PC-9 (cell line): ENCODE results near the gene TAF13. TPM values are rescaled to one million over a fixed set of nuclear protein-coding genes. Genes with fewer than 3 reads are reported as not detected.

Experiments
- BruUV-seq: library from RNA; stranded (reverse); fragments of 400-500 nt; replicated peaks from 2 replicates; lab custom pipeline; 2021; lab: Mats Ljungman, UMichigan
- CTCF ChIA-PET: fragments of 300-600 bp; sonication (Branson Sonifier 250); formaldehyde crosslinking; loops from one replicate; lab custom pipeline; 2022; ENCODE audit warnings: antibody characterized with exemption; lab: Charles Lee
- POLR2A ChIA-PET: fragments of 300-600 bp; sonication (Branson Sonifier 250); formaldehyde crosslinking; loops from one replicate; lab custom pipeline; 2022; ENCODE audit warnings: antibody characterized with exemption; ENCODE audit not compliant: unreplicated experiment; lab: Charles Lee
- DNase-seq, 2 experiments: peaks; one replicate each; pipeline versions ENCODE4 v3.0.0 to v3.0.0-alpha.2; 2015 to 2022; ENCODE audit warnings: mixed read lengths in 1 of 2
- H2AFZ ChIP-seq: fragments of 200-600 bp; sonication (generic); 2 replicates; pipeline ENCODE4 v1.8.1; 2017; ENCODE audit warnings: antibody characterized with exemption
- H3F3A ChIP-seq: fragments of 200-600 bp; sonication (generic); 2 replicates; pipeline ENCODE4 v1.8.1; 2017; ENCODE audit warnings: antibody characterized with exemption, mild to moderate bottlenecking, low read depth; ENCODE audit not compliant: insufficient read depth
- H3K27ac ChIP-seq: fragments of 200-600 bp; sonication (generic); 2 replicates; pipeline ENCODE4 v1.6.1; 2016; ENCODE audit warnings: mixed run types
- H3K27me3 ChIP-seq: fragments of 200-600 bp; sonication (generic); 2 replicates; pipeline ENCODE4 v1.6.1; 2016; ENCODE audit warnings: low read depth, mixed run types; ENCODE audit not compliant: insufficient read depth
- H3K36me3 ChIP-seq: fragments of 200-600 bp; sonication (generic); 2 replicates; pipeline ENCODE4 v1.6.1; 2016; ENCODE audit warnings: low read depth, mixed run types
- H3K4me1 ChIP-seq: fragments of 200-600 bp; sonication (generic); replicated peaks from 2 replicates; pipeline ENCODE4 v1.6.1; 2016; ENCODE audit warnings: mixed run types; ENCODE audit not compliant: insufficient read depth
- H3K4me2 ChIP-seq: fragments of 200-600 bp; sonication (generic); 2 replicates; pipeline ENCODE4 v1.6.1; 2017; ENCODE audit warnings: mixed run types
- H3K4me3 ChIP-seq: fragments of 200-600 bp; sonication (generic); 2 replicates; pipeline ENCODE4 v1.6.1; 2016; ENCODE audit warnings: mixed run types
- H3K79me2 ChIP-seq: fragments of 200-600 bp; sonication (generic); 2 replicates; pipeline ENCODE4 v1.6.1; 2017; ENCODE audit warnings: low read depth, mixed run types
- H3K9me2 ChIP-seq: fragments of 200-600 bp; sonication (generic); 2 replicates; pipeline ENCODE4 v1.8.1; 2017; ENCODE audit warnings: mild to moderate bottlenecking; ENCODE audit not compliant: insufficient read depth
- H3K9me3 ChIP-seq: fragments of 200-600 bp; sonication (generic); 2 replicates; pipeline ENCODE4 v1.8.1; 2016; ENCODE audit warnings: low read depth; ENCODE audit not compliant: insufficient read depth
- H4K20me1 ChIP-seq: fragments of 200-600 bp; sonication (generic); 2 replicates; pipeline ENCODE4 v1.8.1; 2017; ENCODE audit not compliant: insufficient read depth
- EZH2 ChIP-seq: fragments of 200-600 bp; sonication (generic); IDR thresholded peaks from 2 replicates; pipeline ENCODE4 v1.8.0; 2017; ENCODE audit warnings: antibody characterized with exemption, low read depth
- intact Hi-C: fragments of 100-400 bp; cut with micrococcal nuclease; formaldehyde crosslinking; loops from one replicate; pipeline ENCODE4 v1.10.0; 2022; ENCODE audit not compliant: unreplicated experiment
- total RNA-seq: library from RNA; stranded (reverse); gene quantifications from 2 replicates; pipeline ENCODE4 v1.2.3, GENCODE V29; 2021
- TF ChIP-seq, protein P1 (sequence below): fragments of 200-600 bp; sonication (generic); conservative IDR thresholded peaks from 2 replicates; pipeline ENCODE4 v1.6.1; 2017; ENCODE audit warnings: mixed run types, antibody characterized with exemption, mild to moderate bottlenecking, moderate library complexity

The TAF13 gene
- total RNA-seq, 1 experiment from 2014 or later = 30.1 TPM

- intact Hi-C loops = no loop called here
- Histone ChIP-seq H3K9me2 (no peaks in the 10 kb centered on the region), H4K20me1 (no peaks in the 10 kb centered on the region), H3K4me1 (peaks cover 11% of the 10 kb centered on the region), H3K4me2 (no peak overlapping the region), H3K79me2 (no peaks in the 10 kb centered on the region), H3K36me3 (no peaks in the 10 kb centered on the region), H3K9me3 (no peaks in the 10 kb centered on the region), H3F3A (0 out of 2 replicates have a peak, but pooled peaks cover 13% of the 10 kb centered on the region), H3K27ac (no peak overlapping the region), H3K27me3 (no peaks in the 10 kb centered on the region), H3K4me3 (no peak overlapping the region), H2AFZ (no peak overlapping the region)
- ChIA-PET POLR2A (no interaction called here), CTCF (no interaction called here)
- BruUV-seq = no TSS peak
- no peak for DNase-seq
- TF ChIP-seq EZH2 = no peak
- TF ChIP-seq, protein P1, sequence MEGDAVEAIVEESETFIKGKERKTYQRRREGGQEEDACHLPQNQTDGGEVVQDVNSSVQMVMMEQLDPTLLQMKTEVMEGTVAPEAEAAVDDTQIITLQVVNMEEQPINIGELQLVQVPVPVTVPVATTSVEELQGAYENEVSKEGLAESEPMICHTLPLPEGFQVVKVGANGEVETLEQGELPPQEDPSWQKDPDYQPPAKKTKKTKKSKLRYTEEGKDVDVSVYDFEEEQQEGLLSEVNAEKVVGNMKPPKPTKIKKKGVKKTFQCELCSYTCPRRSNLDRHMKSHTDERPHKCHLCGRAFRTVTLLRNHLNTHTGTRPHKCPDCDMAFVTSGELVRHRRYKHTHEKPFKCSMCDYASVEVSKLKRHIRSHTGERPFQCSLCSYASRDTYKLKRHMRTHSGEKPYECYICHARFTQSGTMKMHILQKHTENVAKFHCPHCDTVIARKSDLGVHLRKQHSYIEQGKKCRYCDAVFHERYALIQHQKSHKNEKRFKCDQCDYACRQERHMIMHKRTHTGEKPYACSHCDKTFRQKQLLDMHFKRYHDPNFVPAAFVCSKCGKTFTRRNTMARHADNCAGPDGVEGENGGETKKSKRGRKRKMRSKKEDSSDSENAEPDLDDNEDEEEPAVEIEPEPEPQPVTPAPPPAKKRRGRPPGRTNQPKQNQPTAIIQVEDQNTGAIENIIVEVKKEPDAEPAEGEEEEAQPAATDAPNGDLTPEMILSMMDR = no peak
Measured at GRCh38 chr1:109048335-109048734, 27.5 kb downstream of the TAF13 start.

DNA sequence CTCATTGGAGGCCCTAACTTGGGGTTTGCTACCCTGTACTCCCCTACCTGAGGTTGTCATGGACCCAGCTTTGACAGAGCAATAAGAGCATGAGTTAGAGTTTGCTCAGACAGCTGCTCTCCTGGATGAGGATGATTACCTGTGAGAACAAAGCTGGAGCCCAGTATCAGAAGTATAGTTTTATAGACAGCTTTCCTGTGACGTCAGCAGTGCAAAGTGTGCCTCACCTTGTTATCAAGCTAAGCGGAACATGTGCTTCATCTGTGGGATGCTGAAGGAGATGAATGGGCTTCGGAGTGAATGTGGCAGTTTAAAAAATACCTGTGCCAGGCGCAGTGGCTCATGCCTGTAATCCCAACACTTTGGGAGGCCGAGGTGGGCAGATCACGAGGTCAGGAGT is 28.5 kb downstream of the TAF13 start:
- intact Hi-C loops = no loop called here
- ChIA-PET CTCF (no interaction called here), POLR2A (no interaction called here)
- Histone ChIP-seq H3K4me1 (peaks cover 15% of the 10 kb centered on the region), H3K9me3 (no peaks in the 10 kb centered on the region), H3K36me3 (no peaks in the 10 kb centered on the region), H3F3A (peaks cover 17% of the 10 kb centered on the region; the same call in 1 of the 2 replicates), H2AFZ (no peak overlapping the region), H3K4me3 (no peak overlapping the region), H3K27ac (no peak overlapping the region), H3K27me3 (no peaks in the 10 kb centered on the region), H3K4me2 (no peak overlapping the region), H3K79me2 (no peaks in the 10 kb centered on the region), H3K9me2 (no peaks in the 10 kb centered on the region), H4K20me1 (no peaks in the 10 kb centered on the region)
- BruUV-seq = no TSS peak
- peak in 1 of 2 experiments; percentile 21 for DNase-seq
- no peak for TF ChIP-seq EZH2
- TF ChIP-seq, protein P1 = no peak

GRCh38 chr1:109046671-109047070 is 29.1 kb downstream of the TAF13 start:
- H3K4me3 ChIP-seq = no peak overlapping the region
- H3K79me2 ChIP-seq = no peaks in the 10 kb centered on the region
- DNase-seq = no peak
- BruUV-seq = no TSS peak
- intact Hi-C loops = no loop called here
- H3F3A ChIP-seq = peaks cover 18% of the 10 kb centered on the region; the same call in 1 of the 2 replicates
- H3K27ac ChIP-seq = no peak overlapping the region
- H3K27me3 ChIP-seq = no peaks in the 10 kb centered on the region
- no peaks in the 10 kb centered on the region for H3K9me3 ChIP-seq
- ChIA-PET CTCF (interaction anchor here (0.7 kb wide), 1 partner anchor 170 kb away, joined by 3 read pairs; the partner anchor contains the start of gene GPSM2), POLR2A (interaction anchor here (0.6 kb wide), 1 partner anchor 53 kb away, joined by 12 read pairs; no protein-coding TSS in a partner anchor)
- no peaks in the 10 kb centered on the region for H3K9me2 ChIP-seq
- TF ChIP-seq EZH2 = no peak
- TF ChIP-seq, protein P1 = no peak
- H3K36me3 ChIP-seq = no peaks in the 10 kb centered on the region
- H3K4me1 ChIP-seq = peaks cover 15% of the 10 kb centered on the region
- H4K20me1 ChIP-seq = no peaks in the 10 kb centered on the region
- H2AFZ ChIP-seq = no peak overlapping the region
- H3K4me2 ChIP-seq = no peak overlapping the region
